Central memory CD4-positive, alpha-beta T cell (primary cell): ENCODE results near the gene MSANTD1.

Experiments
- DNase-seq: peaks from one replicate; pipeline ENCODE4 v3.0.0; 2022

Gene MSANTD1

DNA sequence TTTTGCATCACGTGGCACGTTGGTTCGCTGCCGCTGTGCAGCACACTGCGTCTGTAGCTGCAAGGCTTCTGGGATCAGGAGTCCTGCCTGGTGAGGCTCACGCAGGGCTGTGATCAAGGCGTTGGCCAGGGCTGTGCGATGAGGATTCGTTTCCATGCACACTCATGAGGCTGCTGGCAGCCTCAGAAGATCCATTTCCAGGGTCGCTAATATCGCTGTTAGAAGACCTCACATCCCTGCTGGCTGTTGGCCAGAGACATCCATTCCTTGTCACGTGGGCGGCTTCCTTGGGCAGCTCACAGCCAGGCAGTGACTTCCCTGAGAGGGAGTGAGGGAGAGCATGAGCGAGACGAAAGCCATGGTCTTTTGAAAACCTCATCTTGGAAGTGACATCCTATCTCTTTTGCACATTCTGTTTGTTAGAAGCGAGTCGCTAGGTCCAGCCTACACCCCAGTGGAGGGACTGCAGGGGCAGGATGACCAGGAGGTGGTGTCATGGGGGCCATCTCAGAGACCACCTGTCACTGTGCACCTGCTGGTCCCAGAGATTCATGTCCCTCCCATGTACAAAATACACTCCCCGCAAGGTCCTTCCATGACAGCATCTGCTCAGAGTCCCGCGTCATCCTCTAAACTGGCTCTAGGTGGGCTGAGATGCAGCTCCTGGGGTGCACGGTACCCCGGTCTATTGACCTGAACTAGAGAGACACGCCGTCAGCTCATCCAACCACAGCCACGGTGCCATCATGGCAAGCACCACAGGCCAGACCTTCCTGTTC is 56.1 kb downstream of the MSANTD1 start:
- DNase-seq, result no peak

GRCh38 chr4:3305610-3306371 is 56.8 kb downstream of the MSANTD1 start:
- no peak for DNase-seq
